Right lobe of liver (tissue), 4 donors: ENCODE measurements around the gene TMX4.

Experiments
- POLR2A ChIP-seq: fragments of 450-650 bp; IDR thresholded peaks from one replicate; pipeline ENCODE4 v1.6.1; 2017; ENCODE audit warnings: antibody characterized with exemption, mild to moderate bottlenecking
- TF ChIP-seq, protein P1 (sequence below), 4 donors: fragments of 200-600 bp in 3 of 4; fragments of 450-650 bp in 1 of 4; IDR thresholded peaks; one replicate each; pipeline versions ENCODE4 v1.5.1 to v1.8.0; 2016 to 2022; ENCODE audit warnings: antibody characterized with exemption in 4 of 4, mild to moderate bottlenecking in 2 of 4
- donor health status: DM: no; HTN: no; CAD: no.
- donor health status: DM: no; HTN: no; CAD: no.
- donor health status: DM: no; HTN: yes; CAD: no.

GRCh38 chr20:7996898-7997297 is 22.7 kb downstream of the TMX4 start:
- TF ChIP-seq, protein P1, sequence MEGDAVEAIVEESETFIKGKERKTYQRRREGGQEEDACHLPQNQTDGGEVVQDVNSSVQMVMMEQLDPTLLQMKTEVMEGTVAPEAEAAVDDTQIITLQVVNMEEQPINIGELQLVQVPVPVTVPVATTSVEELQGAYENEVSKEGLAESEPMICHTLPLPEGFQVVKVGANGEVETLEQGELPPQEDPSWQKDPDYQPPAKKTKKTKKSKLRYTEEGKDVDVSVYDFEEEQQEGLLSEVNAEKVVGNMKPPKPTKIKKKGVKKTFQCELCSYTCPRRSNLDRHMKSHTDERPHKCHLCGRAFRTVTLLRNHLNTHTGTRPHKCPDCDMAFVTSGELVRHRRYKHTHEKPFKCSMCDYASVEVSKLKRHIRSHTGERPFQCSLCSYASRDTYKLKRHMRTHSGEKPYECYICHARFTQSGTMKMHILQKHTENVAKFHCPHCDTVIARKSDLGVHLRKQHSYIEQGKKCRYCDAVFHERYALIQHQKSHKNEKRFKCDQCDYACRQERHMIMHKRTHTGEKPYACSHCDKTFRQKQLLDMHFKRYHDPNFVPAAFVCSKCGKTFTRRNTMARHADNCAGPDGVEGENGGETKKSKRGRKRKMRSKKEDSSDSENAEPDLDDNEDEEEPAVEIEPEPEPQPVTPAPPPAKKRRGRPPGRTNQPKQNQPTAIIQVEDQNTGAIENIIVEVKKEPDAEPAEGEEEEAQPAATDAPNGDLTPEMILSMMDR (IDR thresholded peaks at IDR 0.05), result no peak
- no peak for TF ChIP-seq POLR2A
